HG02943 (cell line): ENCODE results near the gene SLCO3A1.
"Not testable (repeated sequence)": the region's sequence is repeated elsewhere in the genome, so short reads cannot be mapped to it uniquely, and the experiment has no call there.

ENCODE experiments used
- ATAC-seq: cut with Tn5 transposase; IDR thresholded peaks from one replicate; pipeline ENCODE4 v1.9.1; 2021; ENCODE audit warnings: mild to moderate bottlenecking, low read depth, moderate library complexity; ENCODE audit not compliant: unreplicated experiment

Gene SLCO3A1

GRCh38 chr15:92168066-92168683 is 314.7 kb downstream of the SLCO3A1 start:
- ATAC-seq = no peak

- no peak for ATAC-seq
Observed at GRCh38 chr15:92170897-92171296, 317.4 kb downstream of the SLCO3A1 start.

- ATAC-seq = no peak
Observed at GRCh38 chr15:92178911-92179310, 325.4 kb downstream of the SLCO3A1 start.

- no peak for ATAC-seq
Observed at GRCh38 chr15:92184142-92184541, 330.6 kb downstream of the SLCO3A1 start.

- no peak for ATAC-seq
Observed at GRCh38 chr15:92184679-92185230, 331.2 kb downstream of the SLCO3A1 start.

GRCh38 chr15:92187975-92188374 is 334.5 kb downstream of the SLCO3A1 start:
- no peak for ATAC-seq

GRCh38 chr15:92189166-92189565 is 335.7 kb downstream of the SLCO3A1 start:
- no peak for ATAC-seq

GRCh38 chr15:92195241-92195640 is 341.7 kb downstream of the SLCO3A1 start:
- no peak for ATAC-seq

GRCh38 chr15:92196342-92196741 is 342.8 kb downstream of the SLCO3A1 start:
- no peak for ATAC-seq

- ATAC-seq = no peak
Observed at GRCh38 chr15:92197746-92198145, 344.2 kb downstream of the SLCO3A1 start.

- ATAC-seq = no peak
Observed at GRCh38 chr15:92200891-92201290, 347.4 kb downstream of the SLCO3A1 start.

- ATAC-seq = no peak
Observed at GRCh38 chr15:92205255-92205739, 351.8 kb downstream of the SLCO3A1 start.

GRCh38 chr15:92207601-92208000 is 354.1 kb downstream of the SLCO3A1 start:
- ATAC-seq = not testable (repeated sequence)
